K562 (cell line): ENCODE results near the gene MRPS6. TPM values are rescaled to one million over a fixed set of nuclear protein-coding genes. Genes with fewer than 3 reads are reported as not detected.

Source experiments
- ARID1B ChIP-seq: fragments of 450-650 bp; IDR thresholded peaks from 2 replicates; pipeline ENCODE4 v1.6.1; 2016; ENCODE audit warnings: antibody characterized with exemption, mild to moderate bottlenecking, inconsistent platforms
- CBX1 ChIP-seq: sonication (generic); IDR thresholded peaks from 2 replicates; pipeline ENCODE4 v1.6.1; 2016; ENCODE audit warnings: antibody characterized with exemption, low read depth, mild to moderate bottlenecking
- FOSL1 ChIP-seq: fragments of 200-800 bp; sonication (Bioruptor generic); conservative IDR thresholded peaks from 2 replicates; pipeline ENCODE4 v1.6.1; 2016; ENCODE audit warnings: missing genetic modification characterization, missing compliant biosample characterization
- JUND ChIP-seq, 2 experiments: IDR thresholded peaks; 2 replicates in 1 of 2; 3 replicates in 1 of 2; pipeline ENCODE4 v1.6.1; 2011; ENCODE audit warnings: borderline replicate concordance in 2 of 2, low read depth in 2 of 2, low read length in 2 of 2, improper control_type of control experiment in 1 of 2, missing biosample characterization in 1 of 2, missing genetic modification characterization in 1 of 2, missing genetic modification reagents in 1 of 2
- RBM14 ChIP-seq: fragments of 200-400 bp; formaldehyde crosslinking; IDR thresholded peaks from 2 replicates; pipeline ENCODE4 v1.6.1; 2018; ENCODE audit warnings: low read depth, mild to moderate bottlenecking, low read length, moderate library complexity, borderline replicate concordance; ENCODE audit not compliant: insufficient read depth
- RBM22 ChIP-seq: fragments of 200-400 bp; formaldehyde crosslinking; IDR thresholded peaks from 2 replicates; pipeline ENCODE4 v1.6.1; 2018; ENCODE audit warnings: low read length, low read depth; ENCODE audit not compliant: poor library complexity, severe bottlenecking
- RFX7 ChIP-seq: fragments of 250-450 bp; sonication (Bioruptor Pico); IDR thresholded peaks from 2 replicates; pipeline ENCODE4 v1.5.1; 2021; ENCODE audit warnings: mild to moderate bottlenecking
- SIRT6 ChIP-seq: IDR thresholded peaks from one replicate; pipeline ENCODE4 v1.6.1; 2012; ENCODE audit warnings: low read depth, mild to moderate bottlenecking, control low read depth, inconsistent platforms, low read length, moderate library complexity
- SIX5 ChIP-seq, 2 experiments: IDR thresholded peaks; 2 replicates each; pipeline ENCODE4 v1.6.1; 2011; ENCODE audit warnings: low read length in 2 of 2, borderline replicate concordance in 1 of 2, low read depth in 1 of 2, mild to moderate bottlenecking in 1 of 2, moderate library complexity in 1 of 2; ENCODE audit not compliant: insufficient read depth in 1 of 2
- SP1 ChIP-seq: sonication (generic); formaldehyde crosslinking; IDR thresholded peaks from 2 replicates; pipeline ENCODE4 v1.8.1; 2022; ENCODE audit warnings: mild to moderate bottlenecking, missing genetic modification reagents
- TCF3 ChIP-seq: sonication (generic); formaldehyde crosslinking; IDR thresholded peaks from 2 replicates; pipeline ENCODE4 v1.4.0; 2020; ENCODE audit warnings: mild to moderate bottlenecking, missing genetic modification reagents
- ZNF174 ChIP-seq: fragments of 250-450 bp; sonication (Bioruptor Pico); IDR thresholded peaks from 2 replicates; pipeline ENCODE4 v1.4.0; 2020; ENCODE audit warnings: mild to moderate bottlenecking
- ZNF445 ChIP-seq: fragments of 250-450 bp; sonication (Bioruptor Pico); IDR thresholded peaks from 2 replicates; pipeline ENCODE4 v1.4.0; 2020; ENCODE audit warnings: low read depth, mild to moderate bottlenecking, moderate library complexity
- polyA plus RNA-seq, 8 experiments: library from polyadenylated mRNA; depleted of rRNA in 4 of 8; stranded (reverse) in 5 of 8; unstranded in 3 of 8; fragments of >200 nt; fragmentation: Nextera tagmentation in 2 of 8; fragmentation: Illumina TruSeq in 1 of 8; extraction: Ambion mirVana in 2 of 8; extraction: Trizol in 1 of 8; gene quantifications; 2 replicates each; pipeline versions ENCODE4 v1.2.1 to v1.2.3, GENCODE V29; 2011 to 2014; ENCODE audit warnings: inconsistent platforms in 1 of 8, missing spikeins in 1 of 8
- total RNA-seq, 7 experiments: library from RNA; depleted of rRNA in 6 of 7; stranded (reverse); fragments of >200 nt in 6 of 7; fragmentation: Illumina TruSeq in 2 of 7; extraction: Trizol in 2 of 7; gene quantifications; 2 replicates each; pipeline versions ENCODE4 v1.2.1 to v1.2.3, GENCODE V29; 2011 to 2021; ENCODE audit warnings: low replicate concordance in 1 of 7
- TF ChIP-seq, protein P1 (sequence below): fragments of 450-650 bp; conservative IDR thresholded peaks from 2 replicates; pipeline ENCODE4 v1.6.1; 2016; ENCODE audit warnings: missing genetic modification characterization, low read depth, mild to moderate bottlenecking, control low read depth, missing compliant biosample characterization
- TF ChIP-seq, protein P2 (sequence below): fragments of 250-450 bp; sonication (Bioruptor Pico); IDR thresholded peaks from 2 replicates; pipeline ENCODE4 v1.8.0; 2022; ENCODE audit warnings: inconsistent platforms
- TF ChIP-seq, protein P3 (sequence below): fragments of 450-650 bp; IDR thresholded peaks from 2 replicates; pipeline ENCODE4 v1.6.1; 2018; ENCODE audit not compliant: partially characterized antibody
- TF ChIP-seq, protein P4 (sequence below): sonication (generic); formaldehyde crosslinking; IDR thresholded peaks from 2 replicates; pipeline ENCODE4 v1.8.0; 2022; ENCODE audit warnings: missing genetic modification reagents, mild to moderate bottlenecking, moderate library complexity, borderline replicate concordance

MRPS6 gene
- total and polyA plus RNA-seq, 9 of the 15 experiments (the other 6 are each of a cell fraction or from before 2014, with no cell fraction given), result 26.1 to 72.0 (median 39.3) TPM

DNA sequence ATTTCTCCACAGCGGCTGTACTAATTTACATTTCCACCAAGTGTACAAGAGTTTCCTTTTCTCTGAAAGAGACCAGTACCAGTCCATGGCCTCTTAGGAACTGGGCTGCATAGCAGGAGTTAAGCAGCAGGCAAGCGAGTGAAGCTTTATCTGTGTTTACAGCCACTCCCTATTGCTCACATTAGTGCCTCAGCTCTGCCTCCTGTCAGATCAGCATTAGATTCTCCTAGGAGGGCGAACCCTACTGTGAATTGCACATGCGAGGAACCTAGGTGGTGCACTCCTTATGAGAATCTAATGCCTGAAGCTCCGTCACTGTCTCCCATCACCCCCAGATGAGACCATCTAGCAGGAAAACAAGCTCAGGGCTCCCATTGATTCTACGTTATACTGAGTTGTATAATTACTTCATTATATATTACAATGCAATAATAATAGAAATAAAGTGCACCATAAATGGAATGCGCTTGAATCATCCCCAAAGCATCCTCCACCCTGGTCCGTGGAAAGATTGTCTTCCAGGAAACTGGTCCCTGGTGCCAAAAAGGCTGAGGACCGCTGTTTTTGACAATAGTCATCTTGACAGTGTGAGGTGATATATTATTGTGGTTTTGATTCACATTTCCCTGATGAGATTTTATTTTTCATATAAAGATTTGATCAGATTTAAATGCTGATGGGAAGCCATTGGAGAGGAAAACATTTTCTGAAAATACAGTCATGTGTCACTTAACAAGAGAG, 45.5 kb upstream of the MRPS6 start (continued):
- no peak for TF ChIP-seq SIX5 (IDR thresholded peaks at IDR 0.05; ENCODE audit: borderline replicate concordance in 1 of 2, insufficient read depth in 1 of 2, low read depth in 1 of 2, low read length in 2 of 2)
- no peak for TF ChIP-seq ZNF445
- TF ChIP-seq ZNF174 (CRISPR knock-in tag), result no peak
- TF ChIP-seq CBX1, result no peak
- TF ChIP-seq SP1 (CRISPR knock-in tag), result no peak
- TF ChIP-seq, protein P1, sequence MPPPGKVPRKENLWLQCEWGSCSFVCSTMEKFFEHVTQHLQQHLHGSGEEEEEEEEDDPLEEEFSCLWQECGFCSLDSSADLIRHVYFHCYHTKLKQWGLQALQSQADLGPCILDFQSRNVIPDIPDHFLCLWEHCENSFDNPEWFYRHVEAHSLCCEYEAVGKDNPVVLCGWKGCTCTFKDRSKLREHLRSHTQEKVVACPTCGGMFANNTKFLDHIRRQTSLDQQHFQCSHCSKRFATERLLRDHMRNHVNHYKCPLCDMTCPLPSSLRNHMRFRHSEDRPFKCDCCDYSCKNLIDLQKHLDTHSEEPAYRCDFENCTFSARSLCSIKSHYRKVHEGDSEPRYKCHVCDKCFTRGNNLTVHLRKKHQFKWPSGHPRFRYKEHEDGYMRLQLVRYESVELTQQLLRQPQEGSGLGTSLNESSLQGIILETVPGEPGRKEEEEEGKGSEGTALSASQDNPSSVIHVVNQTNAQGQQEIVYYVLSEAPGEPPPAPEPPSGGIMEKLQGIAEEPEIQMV (tag), result no peak
- no peak for TF ChIP-seq RBM22
- TF ChIP-seq, protein P2, sequence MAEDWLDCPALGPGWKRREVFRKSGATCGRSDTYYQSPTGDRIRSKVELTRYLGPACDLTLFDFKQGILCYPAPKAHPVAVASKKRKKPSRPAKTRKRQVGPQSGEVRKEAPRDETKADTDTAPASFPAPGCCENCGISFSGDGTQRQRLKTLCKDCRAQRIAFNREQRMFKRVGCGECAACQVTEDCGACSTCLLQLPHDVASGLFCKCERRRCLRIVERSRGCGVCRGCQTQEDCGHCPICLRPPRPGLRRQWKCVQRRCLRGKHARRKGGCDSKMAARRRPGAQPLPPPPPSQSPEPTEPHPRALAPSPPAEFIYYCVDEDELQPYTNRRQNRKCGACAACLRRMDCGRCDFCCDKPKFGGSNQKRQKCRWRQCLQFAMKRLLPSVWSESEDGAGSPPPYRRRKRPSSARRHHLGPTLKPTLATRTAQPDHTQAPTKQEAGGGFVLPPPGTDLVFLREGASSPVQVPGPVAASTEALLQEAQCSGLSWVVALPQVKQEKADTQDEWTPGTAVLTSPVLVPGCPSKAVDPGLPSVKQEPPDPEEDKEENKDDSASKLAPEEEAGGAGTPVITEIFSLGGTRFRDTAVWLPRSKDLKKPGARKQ (CRISPR knock-in tag), result no peak
- no peak for TF ChIP-seq ARID1B
- TF ChIP-seq, protein P3, sequence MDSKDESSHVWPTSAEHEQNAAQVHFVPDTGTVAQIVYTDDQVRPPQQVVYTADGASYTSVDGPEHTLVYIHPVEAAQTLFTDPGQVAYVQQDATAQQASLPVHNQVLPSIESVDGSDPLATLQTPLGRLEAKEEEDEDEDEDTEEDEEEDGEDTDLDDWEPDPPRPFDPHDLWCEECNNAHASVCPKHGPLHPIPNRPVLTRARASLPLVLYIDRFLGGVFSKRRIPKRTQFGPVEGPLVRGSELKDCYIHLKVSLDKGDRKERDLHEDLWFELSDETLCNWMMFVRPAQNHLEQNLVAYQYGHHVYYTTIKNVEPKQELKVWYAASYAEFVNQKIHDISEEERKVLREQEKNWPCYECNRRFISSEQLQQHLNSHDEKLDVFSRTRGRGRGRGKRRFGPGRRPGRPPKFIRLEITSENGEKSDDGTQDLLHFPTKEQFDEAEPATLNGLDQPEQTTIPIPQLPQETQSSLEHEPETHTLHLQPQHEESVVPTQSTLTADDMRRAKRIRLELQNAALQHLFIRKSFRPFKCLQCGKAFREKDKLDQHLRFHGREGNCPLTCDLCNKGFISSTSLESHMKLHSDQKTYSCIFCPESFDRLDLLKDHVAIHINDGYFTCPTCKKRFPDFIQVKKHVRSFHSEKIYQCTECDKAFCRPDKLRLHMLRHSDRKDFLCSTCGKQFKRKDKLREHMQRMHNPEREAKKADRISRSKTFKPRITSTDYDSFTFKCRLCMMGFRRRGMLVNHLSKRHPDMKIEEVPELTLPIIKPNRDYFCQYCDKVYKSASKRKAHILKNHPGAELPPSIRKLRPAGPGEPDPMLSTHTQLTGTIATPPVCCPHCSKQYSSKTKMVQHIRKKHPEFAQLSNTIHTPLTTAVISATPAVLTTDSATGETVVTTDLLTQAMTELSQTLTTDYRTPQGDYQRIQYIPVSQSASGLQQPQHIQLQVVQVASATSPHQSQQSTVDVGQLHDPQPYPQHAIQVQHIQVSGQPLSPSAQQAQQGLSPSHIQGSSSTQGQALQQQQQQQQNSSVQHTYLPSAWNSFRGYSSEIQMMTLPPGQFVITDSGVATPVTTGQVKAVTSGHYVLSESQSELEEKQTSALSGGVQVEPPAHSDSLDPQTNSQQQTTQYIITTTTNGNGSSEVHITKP, result peak; percentile 29
- TF ChIP-seq, protein P4, sequence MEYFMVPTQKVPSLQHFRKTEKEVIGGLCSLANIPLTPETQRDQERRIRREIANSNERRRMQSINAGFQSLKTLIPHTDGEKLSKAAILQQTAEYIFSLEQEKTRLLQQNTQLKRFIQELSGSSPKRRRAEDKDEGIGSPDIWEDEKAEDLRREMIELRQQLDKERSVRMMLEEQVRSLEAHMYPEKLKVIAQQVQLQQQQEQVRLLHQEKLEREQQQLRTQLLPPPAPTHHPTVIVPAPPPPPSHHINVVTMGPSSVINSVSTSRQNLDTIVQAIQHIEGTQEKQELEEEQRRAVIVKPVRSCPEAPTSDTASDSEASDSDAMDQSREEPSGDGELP (CRISPR knock-in tag), result no peak
- 0 out of 2 replicates have a peak, but pooled peaks have one; percentile 5 for TF ChIP-seq JUND (IDR thresholded peaks at IDR 0.05; ENCODE audit: borderline replicate concordance, low read depth, low read length)
- no peak for TF ChIP-seq JUND (tag; IDR thresholded peaks at IDR 0.05; ENCODE audit: borderline replicate concordance, low read depth, low read length)
- no peak for TF ChIP-seq RBM14
- TF ChIP-seq TCF3 (CRISPR knock-in tag), result 0 out of 2 replicates have a peak, but pooled peaks have one; percentile 14
- TF ChIP-seq RFX7 (CRISPR knock-in tag), result no peak
- TF ChIP-seq SIRT6, result no peak
- 0 out of 2 replicates have a peak, but pooled peaks have one; percentile 8 for TF ChIP-seq FOSL1 (tag)
